ENCODE results near the gene POLD4. TPM values are rescaled to one million over a fixed set of nuclear protein-coding genes. Genes with fewer than 3 reads are reported as not detected.

The POLD4 gene
- total RNA-seq, 1 donor from 2014 or later = 47.0 TPM

DNA sequence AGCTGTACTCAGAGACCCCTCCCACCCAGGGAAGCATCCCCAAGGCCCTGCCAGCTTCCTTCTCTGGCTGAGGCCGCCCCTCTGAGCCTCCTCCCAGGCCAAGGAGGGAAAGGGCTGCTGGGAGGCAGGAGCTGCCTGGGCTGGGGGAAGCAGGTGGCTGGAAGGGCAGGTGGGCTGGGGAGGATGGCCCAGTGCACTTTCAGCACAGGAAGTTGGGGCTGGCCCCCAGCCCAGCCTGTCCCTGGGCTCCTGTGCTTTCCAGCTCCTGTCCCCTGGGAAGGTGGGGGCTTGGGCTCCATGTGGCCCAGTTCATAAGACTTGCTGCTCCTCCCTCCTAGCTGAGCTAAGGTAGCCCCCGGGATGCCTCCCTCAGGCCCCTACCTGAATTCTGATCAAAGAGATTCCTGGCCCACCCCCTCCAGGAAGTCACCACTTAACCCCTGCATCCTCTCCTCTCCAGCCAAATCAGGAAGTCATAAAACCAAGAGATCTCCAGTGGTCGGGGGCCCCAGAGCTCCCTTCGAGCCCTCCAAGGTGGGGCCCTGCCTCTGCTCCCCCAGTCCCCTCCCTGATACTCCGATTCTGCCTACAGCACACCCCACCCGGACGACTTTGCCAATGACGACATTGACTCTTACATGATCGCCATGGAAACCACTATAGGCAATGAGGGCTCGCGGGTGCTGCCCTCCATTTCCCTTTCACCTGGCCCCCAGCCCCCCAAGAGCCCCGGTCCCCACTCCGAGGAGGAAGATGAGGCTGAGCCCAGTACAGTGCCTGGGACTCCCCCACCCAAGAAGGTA is 43.4 kb upstream of the POLD4 start:
- H3K4me1 ChIP-seq = peaks cover 62% of the 10 kb centered on the region
- intact Hi-C loops (cut with micrococcal nuclease) = loop anchor here (10.0 kb wide), 1 partner anchor 108 kb away; the partner anchor contains the start of genes CDK2AP2 and PITPNM1
- no peak overlapping the region for H3K27ac ChIP-seq (replicated peaks)

DNA sequence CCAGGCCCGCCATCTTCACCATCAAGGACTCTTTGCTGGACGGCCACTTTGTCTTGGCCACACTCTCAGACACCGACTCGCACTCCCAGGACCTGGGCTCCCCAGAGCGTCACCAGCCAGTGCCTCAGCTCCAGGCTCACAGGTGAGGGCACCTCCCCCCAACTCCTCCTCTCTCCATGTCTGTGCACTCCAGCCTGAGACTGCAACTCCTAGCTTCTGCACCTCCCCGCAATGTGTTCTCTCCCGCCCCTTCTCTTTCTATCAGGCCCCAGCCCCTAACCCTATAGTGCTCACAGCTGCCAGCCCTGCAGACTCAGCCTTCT is 42.9 kb upstream of the POLD4 start:
- H3K4me3 ChIP-seq = no peak overlapping the region

More for the DNA sequence above, 43.4 kb upstream of the POLD4 start:
- DNase-seq = no peak
- Histone ChIP-seq H3K9me3 (replicated peaks) (no peaks in the 10 kb centered on the region), H3K27me3 (ENCODE audit: low read depth) (no peaks in the 10 kb centered on the region), H3K4me3 (no peak overlapping the region), H3K36me3 (peaks cover 57% of the 10 kb centered on the region)
- TF ChIP-seq, protein P1, sequence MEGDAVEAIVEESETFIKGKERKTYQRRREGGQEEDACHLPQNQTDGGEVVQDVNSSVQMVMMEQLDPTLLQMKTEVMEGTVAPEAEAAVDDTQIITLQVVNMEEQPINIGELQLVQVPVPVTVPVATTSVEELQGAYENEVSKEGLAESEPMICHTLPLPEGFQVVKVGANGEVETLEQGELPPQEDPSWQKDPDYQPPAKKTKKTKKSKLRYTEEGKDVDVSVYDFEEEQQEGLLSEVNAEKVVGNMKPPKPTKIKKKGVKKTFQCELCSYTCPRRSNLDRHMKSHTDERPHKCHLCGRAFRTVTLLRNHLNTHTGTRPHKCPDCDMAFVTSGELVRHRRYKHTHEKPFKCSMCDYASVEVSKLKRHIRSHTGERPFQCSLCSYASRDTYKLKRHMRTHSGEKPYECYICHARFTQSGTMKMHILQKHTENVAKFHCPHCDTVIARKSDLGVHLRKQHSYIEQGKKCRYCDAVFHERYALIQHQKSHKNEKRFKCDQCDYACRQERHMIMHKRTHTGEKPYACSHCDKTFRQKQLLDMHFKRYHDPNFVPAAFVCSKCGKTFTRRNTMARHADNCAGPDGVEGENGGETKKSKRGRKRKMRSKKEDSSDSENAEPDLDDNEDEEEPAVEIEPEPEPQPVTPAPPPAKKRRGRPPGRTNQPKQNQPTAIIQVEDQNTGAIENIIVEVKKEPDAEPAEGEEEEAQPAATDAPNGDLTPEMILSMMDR (IDR thresholded peaks at IDR 0.05; ENCODE audit: borderline replicate concordance) = no peak

DNA sequence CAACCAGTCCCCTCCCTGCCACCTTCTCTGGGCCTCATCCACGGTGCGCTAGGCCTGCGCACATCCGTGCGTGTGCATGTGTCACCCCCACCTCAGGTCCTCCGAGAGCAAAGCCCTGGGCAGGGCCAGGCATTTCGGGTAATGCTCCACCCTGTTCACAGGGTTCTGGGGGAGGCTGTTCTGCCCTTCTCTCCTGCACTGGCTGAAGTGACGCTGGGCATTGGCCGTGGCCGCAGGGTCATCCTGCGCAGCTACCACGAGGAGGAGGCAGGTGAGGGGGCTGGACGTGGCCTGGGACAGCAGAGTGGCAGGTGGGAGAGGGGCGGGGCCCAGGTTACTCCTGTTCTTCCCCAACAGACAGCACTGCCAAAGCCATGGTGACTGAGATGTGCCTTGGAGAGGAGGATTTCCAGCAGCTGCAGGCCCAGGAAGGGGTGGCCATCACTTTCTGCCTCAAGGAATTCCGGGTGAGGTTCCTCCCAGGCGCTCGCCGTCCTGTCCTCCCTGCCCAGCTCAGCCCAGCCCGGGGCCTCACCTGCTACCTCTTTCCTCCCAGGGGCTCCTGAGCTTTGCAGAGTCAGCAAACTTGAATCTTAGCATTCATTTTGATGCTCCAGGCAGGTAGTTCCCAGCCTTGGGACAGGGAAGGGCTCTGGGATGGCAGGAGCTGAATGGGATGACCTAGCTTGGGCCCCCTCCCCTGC is 42.4 kb upstream of the POLD4 start:
- no peaks in the 10 kb centered on the region for H3K27me3 ChIP-seq (ENCODE audit: low read depth)
- intact Hi-C loops (cut with micrococcal nuclease) = loop anchor here (10.0 kb wide), 1 partner anchor 109 kb away; the partner anchor contains the start of genes CDK2AP2 and PITPNM1
- no peak overlapping the region for H3K27ac ChIP-seq (replicated peaks)
- peaks cover 63% of the 10 kb centered on the region for H3K4me1 ChIP-seq
- no peak for DNase-seq
- H3K36me3 ChIP-seq = peaks cover 57% of the 10 kb centered on the region
- no peaks in the 10 kb centered on the region for H3K9me3 ChIP-seq (replicated peaks)
- TF ChIP-seq, protein P1 (IDR thresholded peaks at IDR 0.05; ENCODE audit: borderline replicate concordance) = no peak
- H3K4me3 ChIP-seq = no peak overlapping the region

More for the DNA sequence above, 42.9 kb upstream of the POLD4 start:
- TF ChIP-seq, protein P1 (IDR thresholded peaks at IDR 0.05; ENCODE audit: borderline replicate concordance) = no peak
- Histone ChIP-seq H3K36me3 (peaks cover 57% of the 10 kb centered on the region), H3K27me3 (ENCODE audit: low read depth) (no peaks in the 10 kb centered on the region), H3K4me1 (peaks cover 63% of the 10 kb centered on the region), H3K27ac (replicated peaks) (no peak overlapping the region), H3K9me3 (replicated peaks) (no peaks in the 10 kb centered on the region)
- intact Hi-C loops (cut with micrococcal nuclease) = loop anchor here (10.0 kb wide), 1 partner anchor 109 kb away; the partner anchor contains the start of genes CDK2AP2 and PITPNM1
- no peak for DNase-seq

DNA sequence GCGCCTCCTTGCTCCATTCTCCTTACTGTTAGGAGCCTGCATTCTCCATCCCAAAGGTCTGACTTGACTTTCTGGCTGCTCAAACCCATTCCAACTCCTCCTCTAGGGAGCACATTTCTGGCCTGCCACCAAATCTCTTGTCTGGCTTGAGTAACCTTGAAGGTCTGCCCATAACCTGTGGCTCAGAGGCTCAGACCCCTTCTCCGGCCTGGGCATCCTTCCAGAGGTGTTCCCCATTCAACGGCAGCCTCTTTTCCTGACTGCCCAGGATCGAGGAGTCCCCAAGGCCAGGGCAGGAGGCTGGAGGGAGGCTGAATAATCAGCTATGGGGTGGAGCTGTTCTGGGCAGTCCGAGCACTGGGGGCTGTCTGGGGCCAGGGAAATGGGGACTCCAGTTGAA is 40.6 kb upstream of the POLD4 start:
- TF ChIP-seq, protein P1 (IDR thresholded peaks at IDR 0.05; ENCODE audit: borderline replicate concordance) = no peak
- H3K36me3 ChIP-seq = peaks cover 44% of the 10 kb centered on the region

GRCh38 chr11:67393437-67393836 is 40.1 kb upstream of the POLD4 start:
- TF ChIP-seq, protein P1 (IDR thresholded peaks at IDR 0.05; ENCODE audit: borderline replicate concordance) = no peak

More for the DNA sequence above, 40.6 kb upstream of the POLD4 start:
- DNase-seq = no peak
- peaks cover 49% of the 10 kb centered on the region for H3K4me1 ChIP-seq
- H3K27ac ChIP-seq (replicated peaks) = no peak overlapping the region
- intact Hi-C loops (cut with micrococcal nuclease) = loop anchor here (10.0 kb wide), 1 partner anchor 111 kb away; the partner anchor contains the start of genes CDK2AP2 and PITPNM1
- H3K27me3 ChIP-seq (ENCODE audit: low read depth) = no peaks in the 10 kb centered on the region
- no peak overlapping the region for H3K4me3 ChIP-seq
- no peaks in the 10 kb centered on the region for H3K9me3 ChIP-seq (replicated peaks)

More at GRCh38 chr11:67393437-67393836, 40.1 kb upstream of the POLD4 start:
- no peaks in the 10 kb centered on the region for H3K27me3 ChIP-seq (ENCODE audit: low read depth)
- H3K27ac ChIP-seq (replicated peaks) = no peak overlapping the region
- peaks cover 38% of the 10 kb centered on the region for H3K36me3 ChIP-seq
- no peak for DNase-seq
- H3K4me1 ChIP-seq = peaks cover 43% of the 10 kb centered on the region
- no peak overlapping the region for H3K4me3 ChIP-seq
- H3K9me3 ChIP-seq (replicated peaks) = no peaks in the 10 kb centered on the region
- intact Hi-C loops (cut with micrococcal nuclease) = loop anchor here (10.0 kb wide), 1 partner anchor 111 kb away; the partner anchor contains the start of genes CDK2AP2 and PITPNM1

All from left ventricle myocardium inferior (tissue), 1 donor.